ENCODE data around the gene NLRP12.
"Not testable (repeated sequence)": the region's sequence is repeated elsewhere in the genome, so short reads cannot be mapped to it uniquely, and the experiment has no call there.

Gene NLRP12

GRCh38 chr19:53824134-53824611 lies at the start of gene NLRP12:
NLRP12 (minus strand) TSS chr19:53824314; CDS start chr19:53824174, 140 bp downstream.
- no peak for DNase-seq

GRCh38 chr19:53872762-53873161 lies 48.6 kb upstream of the NLRP12 start:
- no peak for DNase-seq

- no peak for DNase-seq
Measured at GRCh38 chr19:53871454-53871853, 47.3 kb upstream of the NLRP12 start.

GRCh38 chr19:53870485-53870844 lies 46.4 kb upstream of the NLRP12 start:
- no peak for DNase-seq

- DNase-seq = not testable (repeated sequence)
Measured at GRCh38 chr19:53869805-53870484, 45.8 kb upstream of the NLRP12 start.

- DNase-seq = peak; percentile 90
Measured at GRCh38 chr19:53868892-53869804, 45.0 kb upstream of the NLRP12 start.

- DNase-seq = peak; percentile 58
Measured at GRCh38 chr19:53868091-53868891, 44.2 kb upstream of the NLRP12 start.

GRCh38 chr19:53867225-53868090 lies 43.3 kb upstream of the NLRP12 start, which contains the start of gene MYADM:
MYADM (plus strand) TSS chr19:53867883; CDS start chr19:53873530, 5,647 bp downstream.
- peak; percentile 98 for DNase-seq

GRCh38 chr19:53866865-53867224 lies 42.7 kb upstream of the NLRP12 start:
- DNase-seq = no peak

- peak; percentile 72 for DNase-seq
Measured at GRCh38 chr19:53865918-53866864, 42.1 kb upstream of the NLRP12 start.

- DNase-seq = no peak
Measured at GRCh38 chr19:53865523-53865917, 41.4 kb upstream of the NLRP12 start.

GRCh38 chr19:53864308-53864836 lies 40.3 kb upstream of the NLRP12 start:
- no peak for DNase-seq

- no peak for DNase-seq
Measured at GRCh38 chr19:53853707-53854106, 29.6 kb upstream of the NLRP12 start.

GRCh38 chr19:53849237-53849676 lies 25.1 kb upstream of the NLRP12 start:
- DNase-seq = no peak

- no peak for DNase-seq
Measured at GRCh38 chr19:53847555-53847954, 23.4 kb upstream of the NLRP12 start.

GRCh38 chr19:53844849-53845246 lies 20.7 kb upstream of the NLRP12 start:
- DNase-seq = no peak

- not testable (repeated sequence) for DNase-seq
Measured at GRCh38 chr19:53840914-53841313, 16.8 kb upstream of the NLRP12 start.

- DNase-seq = not testable (repeated sequence)
Measured at GRCh38 chr19:53840241-53840640, 16.1 kb upstream of the NLRP12 start.

- DNase-seq = not testable (repeated sequence)
Measured at GRCh38 chr19:53838446-53838845, 14.3 kb upstream of the NLRP12 start.

GRCh38 chr19:53832861-53833260 lies 8.7 kb upstream of the NLRP12 start:
- not testable (repeated sequence) for DNase-seq

Measured in stimulated activated CD4-positive, alpha-beta T cell treated with anti-CD3 and anti-CD28 coated beads, Interleukin-15, amount 100 ng/mL, for 24 hours (primary cell).